ENCODE measurements around the gene UBR4.

UBR4 gene

GRCh38 chr1:19067912-19068638 lies 142.0 kb downstream of the UBR4 start:
- H3K27ac ChIP-seq, result peak overlapping the region; percentile 92
- TF ChIP-seq CTCF (conservative IDR thresholded peaks at IDR 0.05), result no peak

- H3K27ac ChIP-seq, result peak overlapping the region; percentile 92
- TF ChIP-seq CTCF (conservative IDR thresholded peaks at IDR 0.05), result no peak
These were observed 142.7 kb downstream of the UBR4 start for GRCh38 chr1:19067182-19067911.

GRCh38 chr1:19066874-19067181 lies 143.2 kb downstream of the UBR4 start:
- H3K27ac ChIP-seq, result peak overlapping the region; percentile 92

GRCh38 chr1:19066248-19066873 lies 143.7 kb downstream of the UBR4 start:
- H3K27ac ChIP-seq, result peak overlapping the region; percentile 92
- no peak for TF ChIP-seq CTCF (conservative IDR thresholded peaks at IDR 0.05)

More at GRCh38 chr1:19066874-19067181, 143.2 kb downstream of the UBR4 start:
- no peak for TF ChIP-seq CTCF (conservative IDR thresholded peaks at IDR 0.05)

GRCh38 chr1:19065526-19066247 lies 144.4 kb downstream of the UBR4 start:
- no peak for TF ChIP-seq CTCF (conservative IDR thresholded peaks at IDR 0.05)
- H3K27ac ChIP-seq, result peak overlapping the region; percentile 92

- TF ChIP-seq CTCF (conservative IDR thresholded peaks at IDR 0.05), result no peak
- H3K27ac ChIP-seq, result peak overlapping the region; percentile 92; the same call in 1 of the 2 replicates
These were observed 145.1 kb downstream of the UBR4 start for GRCh38 chr1:19064906-19065450.

Data from VCaP (cell line).